Caco-2 (cell line): ENCODE measurements around the gene MMAB. TPM values are rescaled to one million over a fixed set of nuclear protein-coding genes. Genes with fewer than 3 reads are reported as not detected.

Source experiments
- Bru-seq: library from RNA; stranded (reverse); fragments of 400-500 nt; gene quantifications from one replicate; lab custom pipeline; 2021; lab: Mats Ljungman, UMichigan
- BruChase-seq, 2 experiments: library from RNA; stranded (reverse); fragments of 400-500 nt; gene quantifications; one replicate each; lab custom pipeline; 2021; lab: Mats Ljungman, UMichigan
- BruUV-seq: library from RNA; stranded (reverse); fragments of 400-500 nt; replicated peaks from 2 replicates; lab custom pipeline; 2021; lab: Mats Ljungman, UMichigan
- CTCF ChIA-PET: fragments of 300-600 bp; sonication (Branson Sonifier 250); formaldehyde crosslinking; loops from one replicate; lab custom pipeline; 2022; ENCODE audit warnings: antibody characterized with exemption; lab: Charles Lee
- POLR2A ChIA-PET: fragments of 300-600 bp; sonication (Branson Sonifier 250); formaldehyde crosslinking; loops from one replicate; lab custom pipeline; 2022; ENCODE audit warnings: antibody characterized with exemption; lab: Charles Lee
- DNase-seq, 2 experiments: peaks; one replicate each; pipeline versions ENCODE4 v3.0.0 to v3.0.0-alpha.2; 2020 to 2022
- H3K27me3 ChIP-seq: replicated peaks from 2 replicates; pipeline ENCODE4 v1.6.0; 2011; ENCODE audit warnings: low read length; ENCODE audit not compliant: control insufficient read depth, insufficient read depth
- H3K36me3 ChIP-seq: 2 replicates; pipeline ENCODE4 v1.5.1; 2011; ENCODE audit warnings: low read length; ENCODE audit not compliant: control insufficient read depth, insufficient read depth
- H3K4me1 ChIP-seq: fragments of 250-450 bp; sonication (Bioruptor Pico); 2 replicates; pipeline ENCODE4 v1.5.1; 2020; ENCODE audit warnings: mild to moderate bottlenecking
- H3K4me3 ChIP-seq: 2 replicates; pipeline ENCODE4 v1.5.1; 2011; ENCODE audit warnings: low read depth, mild to moderate bottlenecking, control low read depth, low read length
- H3K9me3 ChIP-seq: fragments of 250-450 bp; sonication (Bioruptor Pico); 2 replicates; pipeline ENCODE4 v1.5.1; 2020; ENCODE audit warnings: mild to moderate bottlenecking, moderate library complexity
- H3K27ac Mint-ChIP-seq: one replicate; pipeline ENCODE4 v1.8.0; 2022; ENCODE audit warnings: mixed read lengths; ENCODE audit not compliant: unreplicated experiment
- H3K27me3 Mint-ChIP-seq: one replicate; pipeline ENCODE4 v1.8.0; 2022; ENCODE audit warnings: mixed read lengths; ENCODE audit not compliant: insufficient read depth, unreplicated experiment
- H3K36me3 Mint-ChIP-seq: one replicate; pipeline ENCODE4 v1.8.0; 2022; ENCODE audit warnings: mild to moderate bottlenecking, mixed read lengths; ENCODE audit not compliant: insufficient read depth, unreplicated experiment
- H3K4me1 Mint-ChIP-seq: one replicate; pipeline ENCODE4 v1.8.0; 2022; ENCODE audit warnings: low read depth, mixed read lengths; ENCODE audit not compliant: unreplicated experiment
- H3K4me3 Mint-ChIP-seq: one replicate; pipeline ENCODE4 v1.8.0; 2022; ENCODE audit warnings: mild to moderate bottlenecking, moderate library complexity, mixed read lengths; ENCODE audit not compliant: unreplicated experiment
- H3K9me3 Mint-ChIP-seq: one replicate; pipeline ENCODE4 v1.8.0; 2022; ENCODE audit warnings: mixed read lengths; ENCODE audit not compliant: unreplicated experiment
- intact Hi-C: fragments of 100-400 bp; cut with micrococcal nuclease; formaldehyde crosslinking; loops from one replicate; pipeline ENCODE4 v1.10.0; 2022; ENCODE audit not compliant: unreplicated experiment
- long read RNA-seq: library from polyadenylated mRNA; stranded (forward); transcript quantifications from one replicate; pipeline ENCODE4 v2.0.0, GENCODE V29; 2022
- total RNA-seq: library from RNA; stranded (reverse); gene quantifications from 2 replicates; pipeline ENCODE4 v1.2.3, GENCODE V29; 2022
- TF ChIP-seq, protein P1 (sequence below), 2 experiments: fragments of 200-600 bp in 1 of 2; IDR thresholded peaks; 1 replicate in 1 of 2; 2 replicates in 1 of 2; pipeline versions ENCODE4 v1.5.1 to v1.8.0; 2011 to 2022; ENCODE audit warnings: antibody characterized with exemption in 1 of 2, control low read depth in 1 of 2, inconsistent platforms in 1 of 2, low read depth in 1 of 2, low read length in 1 of 2, mild to moderate bottlenecking in 1 of 2, moderate library complexity in 1 of 2; ENCODE audit not compliant: insufficient read depth in 1 of 2, severe bottlenecking in 1 of 2, unreplicated experiment in 1 of 2

The MMAB gene
- total RNA-seq (42.3 and 48.9 TPM in 2 replicates), Bru-seq, nascent RNA (percentile 66 among the genes with signal in this experiment), BruChase-seq, experiment 1, labeled RNA remaining after a 2-hour chase (percentile 61 among the genes with signal in this experiment), BruChase-seq, experiment 2, labeled RNA remaining after a 6-hour chase (percentile 63 among the genes with signal in this experiment)
- long read RNA-seq, full-length matches to known transcripts: 47 of 58 reads
- long read RNA-seq, partial matches to known transcripts: 2 of 58 reads
- long read RNA-seq, other reads (novel, unspliced or antisense): 9 of 58 reads

DNA sequence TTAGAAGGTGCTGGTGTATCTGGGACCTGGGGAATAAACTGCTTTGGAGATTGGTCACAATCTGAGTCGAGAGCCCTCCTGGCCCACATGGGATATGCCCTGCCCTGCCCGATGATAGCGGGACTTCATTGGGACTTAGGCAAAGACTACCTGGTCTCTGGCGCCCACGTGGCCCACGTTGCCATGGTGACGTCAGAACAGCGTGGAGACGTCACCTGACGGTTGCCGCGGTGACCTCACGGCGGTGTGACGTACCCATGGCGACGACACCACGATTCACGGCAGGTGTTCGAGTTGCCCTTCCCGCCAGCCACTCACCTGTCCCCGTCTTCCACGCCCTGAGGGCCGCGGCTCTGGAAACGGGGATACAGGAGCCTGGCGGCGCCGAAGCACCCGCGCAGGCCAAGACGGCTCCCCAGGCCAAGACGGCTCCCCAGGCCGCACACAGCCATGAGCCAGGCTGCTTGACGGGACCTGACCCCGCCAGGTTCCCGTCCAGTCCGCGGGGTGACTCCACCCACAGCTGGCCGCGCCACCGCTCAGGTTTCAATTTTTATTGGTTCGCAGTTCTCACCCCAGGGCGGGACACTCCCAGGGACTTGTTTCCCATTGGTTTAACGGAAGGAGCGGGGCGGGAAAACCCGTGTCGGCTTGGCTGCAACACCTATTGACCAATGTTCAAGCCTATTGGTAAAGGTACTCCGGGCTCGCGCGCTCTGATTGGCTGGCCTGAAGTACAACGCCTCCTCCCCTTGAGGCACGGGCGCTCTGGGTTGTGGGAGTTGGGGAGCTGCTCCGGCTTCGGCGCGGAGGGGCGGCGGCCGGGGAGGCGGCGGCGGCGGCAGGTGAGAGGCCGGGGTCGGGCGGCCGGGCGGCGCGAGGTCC is at the start of gene MMAB, which contains the start of gene MVK:
Gene MMAB, minus strand, starts transcription at position 476 of the 885 bp plus-strand sequence. Its CDS starts 24 bp downstream, at position 452.
Gene MVK, plus strand, starts transcription at position 766 of the 885 bp plus-strand sequence. CDS start 1,029 bp downstream, outside the sequence.
- H3K4me3 ChIP-seq: peak within 1 kb of the TSS; percentile 65
- BruUV-seq: no TSS peak
- Mint-ChIP-seq H3K27ac (peak within 1 kb of the TSS; percentile 96), H3K4me1 (no peaks in the 10 kb centered on the region), H3K9me3 (no peaks in the 10 kb centered on the region), H3K36me3 (peaks cover 45% of the 10 kb centered on the region), H3K4me3 (peak within 1 kb of the TSS; percentile 81), H3K27me3 (no peaks in the 10 kb centered on the region)
- intact Hi-C loops: loop anchor here (2.0 to 5.0 kb wide), 2 partner anchors 54 to 1169 kb away; partner anchors contain the start of gene PPP1CC
- no peaks in the 10 kb centered on the region; the same call in 1 of the 2 replicates for H3K4me1 ChIP-seq
- H3K36me3 ChIP-seq: no peaks in the 10 kb centered on the region; the same call in 1 of the 2 replicates
- no peaks in the 10 kb centered on the region for H3K9me3 ChIP-seq
- ChIA-PET CTCF (interaction anchor here (1.0 to 1.8 kb wide), 4 partner anchors 9 to 202 kb away, joined by 3 to 14 read pairs (median 5); partner anchors contain the start of gene FAM222A), POLR2A (interaction anchor here (0.8 to 1.1 kb wide), 6 partner anchors 19 to 167 kb away, joined by 3 to 4 read pairs (median 3); partner anchors contain the start of genes KCTD10 and UBE3B)
- TF ChIP-seq, protein P1, sequence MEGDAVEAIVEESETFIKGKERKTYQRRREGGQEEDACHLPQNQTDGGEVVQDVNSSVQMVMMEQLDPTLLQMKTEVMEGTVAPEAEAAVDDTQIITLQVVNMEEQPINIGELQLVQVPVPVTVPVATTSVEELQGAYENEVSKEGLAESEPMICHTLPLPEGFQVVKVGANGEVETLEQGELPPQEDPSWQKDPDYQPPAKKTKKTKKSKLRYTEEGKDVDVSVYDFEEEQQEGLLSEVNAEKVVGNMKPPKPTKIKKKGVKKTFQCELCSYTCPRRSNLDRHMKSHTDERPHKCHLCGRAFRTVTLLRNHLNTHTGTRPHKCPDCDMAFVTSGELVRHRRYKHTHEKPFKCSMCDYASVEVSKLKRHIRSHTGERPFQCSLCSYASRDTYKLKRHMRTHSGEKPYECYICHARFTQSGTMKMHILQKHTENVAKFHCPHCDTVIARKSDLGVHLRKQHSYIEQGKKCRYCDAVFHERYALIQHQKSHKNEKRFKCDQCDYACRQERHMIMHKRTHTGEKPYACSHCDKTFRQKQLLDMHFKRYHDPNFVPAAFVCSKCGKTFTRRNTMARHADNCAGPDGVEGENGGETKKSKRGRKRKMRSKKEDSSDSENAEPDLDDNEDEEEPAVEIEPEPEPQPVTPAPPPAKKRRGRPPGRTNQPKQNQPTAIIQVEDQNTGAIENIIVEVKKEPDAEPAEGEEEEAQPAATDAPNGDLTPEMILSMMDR (IDR thresholded peaks at IDR 0.05; ENCODE audit: insufficient read depth in 1 of 2, low read depth in 1 of 2, low read length in 1 of 2, severe bottlenecking in 1 of 2, unreplicated experiment in 1 of 2): no peak
- no peaks in the 10 kb centered on the region for H3K27me3 ChIP-seq
- DNase-seq: peak; percentile 99 to 100

DNA sequence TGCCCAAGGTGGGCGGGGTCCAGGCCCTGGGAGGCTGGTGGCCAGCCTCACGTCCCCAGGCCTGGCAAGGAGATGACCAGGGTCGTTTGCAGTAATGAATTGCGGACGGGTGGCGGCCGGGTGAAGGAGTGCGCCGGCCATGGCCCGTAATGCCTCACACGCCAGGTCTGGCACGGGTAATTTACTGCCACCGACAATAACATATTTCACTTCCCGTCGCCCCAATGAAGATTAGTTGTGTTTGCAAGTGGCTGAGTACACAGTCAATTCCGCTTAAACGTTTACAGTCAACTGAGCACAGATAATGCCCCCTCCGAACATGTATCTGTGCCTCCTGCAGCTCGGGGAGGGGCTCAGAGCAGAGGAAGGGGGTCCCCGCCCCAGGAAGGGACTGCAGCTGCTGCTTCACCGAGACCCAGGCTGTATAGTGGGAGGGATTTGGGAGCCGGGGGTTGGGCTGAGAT is 48.6 kb upstream of the MMAB start:
- no TSS peak for BruUV-seq
- DNase-seq: no peak
- H3K4me1 Mint-ChIP-seq: peaks cover 8% of the 10 kb centered on the region
- no peaks in the 10 kb centered on the region for H3K9me3 Mint-ChIP-seq
- POLR2A ChIA-PET: interaction anchor here (0.6 kb wide), 1 partner anchor 515 kb away, joined by 7 read pairs; no protein-coding TSS in a partner anchor
- H3K36me3 ChIP-seq: no peaks in the 10 kb centered on the region
- intact Hi-C loops: no loop called here
- no peak overlapping the region for H3K4me3 ChIP-seq
- no peaks in the 10 kb centered on the region for H3K9me3 ChIP-seq
- no peaks in the 10 kb centered on the region for H3K27me3 ChIP-seq
- TF ChIP-seq, protein P1 (IDR thresholded peaks at IDR 0.05; ENCODE audit: insufficient read depth in 1 of 2, low read depth in 1 of 2, low read length in 1 of 2, severe bottlenecking in 1 of 2, unreplicated experiment in 1 of 2): no peak
- H3K27ac Mint-ChIP-seq: no peak overlapping the region
- CTCF ChIA-PET: no interaction called here
- no peak overlapping the region for H3K4me3 Mint-ChIP-seq
- no peaks in the 10 kb centered on the region for H3K4me1 ChIP-seq
- no peaks in the 10 kb centered on the region for H3K36me3 Mint-ChIP-seq
- no peaks in the 10 kb centered on the region for H3K27me3 Mint-ChIP-seq
